ENCODE measurements around the gene TCP11X2.
"Not testable (repeated sequence)": the region's sequence is repeated elsewhere in the genome, so short reads cannot be mapped to it uniquely, and the experiment has no call there.

GRCh38 chrX:102414493-102414892 lies 57.1 kb downstream of the TCP11X2 start:
- not testable (repeated sequence) for TF ChIP-seq POLR2A (IDR thresholded peaks at IDR 0.05; ENCODE audit: low read length); GATA1 (IDR thresholded peaks at IDR 0.05; ENCODE audit: low read depth, low read length)

All from erythroblast (primary cell).